ENCODE results near the gene FRRS1L. TPM values are rescaled to one million over a fixed set of nuclear protein-coding genes. Genes with fewer than 3 reads are reported as not detected.

Gene FRRS1L
- total and polyA plus RNA-seq, 2 donors (not counting 1 experiment from before 2014, with no cell fraction given) = 0.08 to 0.17 TPM

DNA sequence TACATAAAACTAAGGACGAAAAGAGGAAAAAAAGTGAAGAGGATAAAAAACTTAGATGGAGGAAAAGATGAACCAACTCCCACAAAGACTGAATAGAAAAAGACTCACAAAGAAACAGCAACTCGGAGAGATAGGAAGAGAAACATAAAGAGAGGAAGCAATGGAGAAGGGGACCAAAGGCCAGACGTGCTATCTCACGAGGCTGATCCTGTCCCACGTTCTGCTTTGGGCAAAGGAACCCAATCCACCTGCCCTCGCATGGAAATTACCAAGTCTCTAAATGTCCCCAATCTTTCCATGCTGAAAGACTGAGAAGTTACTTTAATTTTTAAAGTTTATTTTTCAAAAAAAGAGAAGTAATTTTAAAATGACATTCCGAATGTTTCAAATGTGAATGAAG, 83.9 kb downstream of the FRRS1L start:
- no peak overlapping the region for H3K27ac ChIP-seq (ENCODE audit: insufficient read depth, low read length)
- no peak overlapping the region for H2AFZ ChIP-seq (ENCODE audit: low read length)
- no peaks in the 10 kb centered on the region for H3K9me3 ChIP-seq (ENCODE audit: control insufficient read depth, insufficient read depth, low read depth, low read length)
- H4K20me1 ChIP-seq (ENCODE audit: control insufficient read depth, extremely low read depth, insufficient read depth, low read length) = no peaks in the 10 kb centered on the region
- H3K4me1 ChIP-seq (ENCODE audit: control insufficient read depth, extremely low read depth, insufficient read depth, low read length) = no peaks in the 10 kb centered on the region
- no peak overlapping the region for H3K9ac ChIP-seq (ENCODE audit: insufficient read depth, low read length)
- H3K4me3 ChIP-seq (replicated peaks in 1 of 4; ENCODE audit: control extremely low read depth in 1 of 4, insufficient read depth in 1 of 4, low read depth in 3 of 4, low read length in 4 of 4) = no peak overlapping the region
- DNase-seq (ENCODE audit: low read depth in 2 of 2) = no peak
- peaks cover 5% of the 10 kb centered on the region for H3K36me3 ChIP-seq (ENCODE audit: control insufficient read depth, insufficient read depth, low read length)
- no peaks in the 10 kb centered on the region for H3K27me3 ChIP-seq (ENCODE audit: control insufficient read depth, insufficient read depth, low read length)
- TF ChIP-seq, protein P1, sequence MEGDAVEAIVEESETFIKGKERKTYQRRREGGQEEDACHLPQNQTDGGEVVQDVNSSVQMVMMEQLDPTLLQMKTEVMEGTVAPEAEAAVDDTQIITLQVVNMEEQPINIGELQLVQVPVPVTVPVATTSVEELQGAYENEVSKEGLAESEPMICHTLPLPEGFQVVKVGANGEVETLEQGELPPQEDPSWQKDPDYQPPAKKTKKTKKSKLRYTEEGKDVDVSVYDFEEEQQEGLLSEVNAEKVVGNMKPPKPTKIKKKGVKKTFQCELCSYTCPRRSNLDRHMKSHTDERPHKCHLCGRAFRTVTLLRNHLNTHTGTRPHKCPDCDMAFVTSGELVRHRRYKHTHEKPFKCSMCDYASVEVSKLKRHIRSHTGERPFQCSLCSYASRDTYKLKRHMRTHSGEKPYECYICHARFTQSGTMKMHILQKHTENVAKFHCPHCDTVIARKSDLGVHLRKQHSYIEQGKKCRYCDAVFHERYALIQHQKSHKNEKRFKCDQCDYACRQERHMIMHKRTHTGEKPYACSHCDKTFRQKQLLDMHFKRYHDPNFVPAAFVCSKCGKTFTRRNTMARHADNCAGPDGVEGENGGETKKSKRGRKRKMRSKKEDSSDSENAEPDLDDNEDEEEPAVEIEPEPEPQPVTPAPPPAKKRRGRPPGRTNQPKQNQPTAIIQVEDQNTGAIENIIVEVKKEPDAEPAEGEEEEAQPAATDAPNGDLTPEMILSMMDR (conservative IDR thresholded peaks at IDR 0.05 in 1 of 2, IDR thresholded peaks at IDR 0.05 in 1 of 2; ENCODE audit: low read depth in 1 of 2, low read length in 2 of 2) = no peak
- no peak for TF ChIP-seq EZH2 (IDR thresholded peaks at IDR 0.05; ENCODE audit: low read length, missing control alignments)
- H3K79me2 ChIP-seq (ENCODE audit: control insufficient read depth, insufficient read depth, low read length) = no peaks in the 10 kb centered on the region
- H3K4me2 ChIP-seq (ENCODE audit: extremely low read depth, insufficient read depth, low read length) = no peak overlapping the region

DNA sequence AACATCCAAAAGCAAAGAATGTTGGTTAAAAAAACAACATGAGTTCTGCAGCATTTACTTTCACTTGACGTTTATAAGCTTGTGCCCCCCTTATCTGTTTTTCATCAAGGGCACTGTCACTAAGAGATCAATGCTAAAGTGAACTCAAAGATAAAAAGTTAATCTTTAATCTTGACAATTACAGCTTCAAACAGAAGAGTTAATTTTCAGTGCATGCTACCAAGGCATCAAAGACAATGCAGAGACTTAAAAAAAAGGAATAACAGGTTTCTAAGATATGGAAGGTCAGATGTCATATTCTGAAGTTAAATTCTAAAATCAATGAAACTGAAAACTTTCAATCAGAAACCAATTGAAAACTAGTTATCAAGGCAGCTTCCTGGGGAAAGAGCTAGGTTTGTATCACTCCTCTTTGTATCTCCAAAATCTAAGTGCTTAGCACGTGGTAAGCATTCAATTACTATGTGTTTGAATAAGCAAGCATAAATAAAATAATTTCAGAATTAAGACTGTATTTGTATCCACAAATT, 84.9 kb downstream of the FRRS1L start:
- H3K36me3 ChIP-seq (ENCODE audit: control insufficient read depth, insufficient read depth, low read length) = peaks cover 1% of the 10 kb centered on the region
- no peaks in the 10 kb centered on the region for H4K20me1 ChIP-seq (ENCODE audit: control insufficient read depth, extremely low read depth, insufficient read depth, low read length)
- no peak for TF ChIP-seq EZH2 (IDR thresholded peaks at IDR 0.05; ENCODE audit: low read length, missing control alignments)
- TF ChIP-seq, protein P1 (conservative IDR thresholded peaks at IDR 0.05 in 1 of 2, IDR thresholded peaks at IDR 0.05 in 1 of 2; ENCODE audit: low read depth in 1 of 2, low read length in 2 of 2) = no peak
- H3K4me2 ChIP-seq (ENCODE audit: extremely low read depth, insufficient read depth, low read length) = no peak overlapping the region
- no peaks in the 10 kb centered on the region for H3K27me3 ChIP-seq (ENCODE audit: control insufficient read depth, insufficient read depth, low read length)
- H3K9me3 ChIP-seq (ENCODE audit: control insufficient read depth, insufficient read depth, low read depth, low read length) = no peaks in the 10 kb centered on the region
- H3K9ac ChIP-seq (ENCODE audit: insufficient read depth, low read length) = no peak overlapping the region
- no peak for DNase-seq (ENCODE audit: low read depth in 2 of 2)
- no peaks in the 10 kb centered on the region for H3K4me1 ChIP-seq (ENCODE audit: control insufficient read depth, extremely low read depth, insufficient read depth, low read length)
- no peak overlapping the region for H2AFZ ChIP-seq (ENCODE audit: low read length)
- no peaks in the 10 kb centered on the region for H3K79me2 ChIP-seq (ENCODE audit: control insufficient read depth, insufficient read depth, low read length)
- no peak overlapping the region for H3K27ac ChIP-seq (ENCODE audit: insufficient read depth, low read length)
- no peak overlapping the region for H3K4me3 ChIP-seq (replicated peaks in 1 of 4; ENCODE audit: control extremely low read depth in 1 of 4, insufficient read depth in 1 of 4, low read depth in 3 of 4, low read length in 4 of 4)

Other genes starting within 250 kb of the FRRS1L start
- gene ELP1, start 233.1 kb downstream of the FRRS1L start, total RNA-seq = 32.9 and 41.9 TPM in 2 replicates
- 18.7 and 21.7 TPM in 2 replicates for gene ELP1, start 233.1 kb downstream of the FRRS1L start, polyA plus RNA-seq
- gene ABITRAM, start 232.8 kb downstream of the FRRS1L start, total RNA-seq = 4.9 and 8.8 TPM in 2 replicates
- 17.6 and 24.8 TPM in 2 replicates for gene ABITRAM, start 232.8 kb downstream of the FRRS1L start, polyA plus RNA-seq
- gene CTNNAL1, start 153.8 kb downstream of the FRRS1L start, total RNA-seq = 68.4 and 80.6 TPM in 2 replicates
- gene CTNNAL1, start 153.8 kb downstream of the FRRS1L start, polyA plus RNA-seq = 95.2 and 110 TPM in 2 replicates
- 44.7 and 48.2 TPM in 2 replicates for gene TMEM245, start 47.3 kb downstream of the FRRS1L start, total RNA-seq
- 43.5 and 48.8 TPM in 2 replicates for gene TMEM245, start 47.3 kb downstream of the FRRS1L start, polyA plus RNA-seq
- 1.5 and 2.8 TPM in 2 replicates for gene EPB41L4B, start 153.8 kb upstream of the FRRS1L start, total RNA-seq
- 0.56 and 1.7 TPM in 2 replicates for gene EPB41L4B, start 153.8 kb upstream of the FRRS1L start, polyA plus RNA-seq